Left ventricle myocardium superior (tissue), 1 donor: Measurements from ENCODE around the gene LIN54. TPM values are rescaled to one million over a fixed set of nuclear protein-coding genes. Genes with fewer than 3 reads are reported as not detected.
A peak's percentile ranks its signal among the peaks of the same experiment; 100 is the strongest.

Experiments
- ATAC-seq: fragments of 200-7000 bp; cut with Tn5 transposase; one replicate; pipeline ENCODE4 v1.9.1; 2020; ENCODE audit warnings: mild to moderate bottlenecking, moderate library complexity
- DNase-seq: peaks from one replicate; pipeline ENCODE4 v3.0.0-alpha.2; 2020
- intact Hi-C: fragments of 100-400 bp; cut with micrococcal nuclease; formaldehyde crosslinking; loops from one replicate; pipeline ENCODE4 v1.11.0; 2022
- total RNA-seq: library from RNA; stranded (reverse); fragmentation: NEBNext Ultra II Directional; extraction: Animal tissue kit (Norgen Biotek cat#: 25700); gene quantifications from one replicate; pipeline ENCODE4 v1.2.1, GENCODE V29; 2021
- donor health status: DM: no; HTN: yes; CAD: no; lungs with severe emphysema.

Gene LIN54
- total RNA-seq, 1 donor from 2014 or later = 6.7 TPM

DNA sequence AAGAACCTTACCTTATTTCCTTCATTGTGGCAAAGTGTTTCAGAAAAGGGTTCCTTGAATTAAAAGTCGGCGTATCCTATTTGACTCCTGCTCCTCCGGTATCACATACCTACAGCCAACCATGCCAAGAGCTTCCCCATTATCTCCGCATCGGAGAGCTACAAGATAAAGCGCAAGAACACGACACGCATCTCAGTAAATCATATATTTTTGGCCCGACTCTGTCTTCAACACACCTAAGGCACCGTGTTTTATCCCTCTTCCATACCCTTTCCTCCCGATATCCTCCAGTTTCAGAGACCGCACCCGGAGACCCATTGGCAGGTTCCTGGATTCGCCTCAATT, 110.6 kb downstream of the LIN54 start:
- DNase-seq (no peak), ATAC-seq (peak; percentile 11)
- intact Hi-C loops = no loop called here

- DNase-seq (no peak), ATAC-seq (no peak)
- intact Hi-C loops = no loop called here
These were observed 111.1 kb downstream of the LIN54 start for GRCh38 chr4:82899374-82900065.

- DNase-seq (no peak), ATAC-seq (no peak)
- intact Hi-C loops = no loop called here
These were observed 112.0 kb downstream of the LIN54 start for GRCh38 chr4:82898322-82899243.

DNA sequence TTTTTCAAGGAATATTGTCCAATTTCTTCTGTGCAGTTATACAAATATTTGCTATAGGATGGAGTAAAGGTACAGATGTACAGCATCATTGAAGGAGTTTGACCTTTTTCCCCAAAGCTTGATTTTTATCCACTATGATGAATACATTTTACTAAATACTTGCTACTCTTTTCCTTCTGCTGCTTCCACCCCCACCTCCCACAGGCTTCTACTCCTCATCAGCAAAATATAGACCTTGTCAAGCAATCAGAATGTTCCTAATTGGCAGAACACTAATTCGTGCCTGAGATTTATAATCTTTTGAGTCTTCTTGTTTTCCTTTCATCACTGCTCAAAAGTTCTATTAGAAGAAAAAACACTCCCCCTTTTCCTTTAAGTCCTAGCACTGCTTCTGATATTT, 113.9 kb downstream of the LIN54 start:
- intact Hi-C loops = no loop called here
- ATAC-seq = no peak
- no peak for DNase-seq

DNA sequence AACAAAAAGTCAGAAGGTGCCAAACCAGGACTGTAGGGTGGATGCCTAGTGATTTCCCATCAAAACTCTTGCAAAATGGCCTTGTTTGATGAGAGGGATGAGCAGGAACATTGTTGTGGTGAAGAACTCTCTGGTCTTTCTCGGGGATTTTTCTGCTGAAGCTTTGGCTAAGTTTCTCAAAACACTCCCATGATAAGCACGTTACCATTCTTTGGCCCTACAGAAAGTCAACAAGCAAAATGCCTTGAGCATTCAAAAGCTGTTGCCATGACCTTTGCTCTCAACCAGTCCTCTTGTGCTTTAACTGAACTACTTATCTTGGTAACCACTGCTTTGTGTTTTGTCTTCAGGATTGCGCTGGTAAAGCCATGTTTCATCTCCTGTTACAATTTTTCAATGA, 116.7 kb downstream of the LIN54 start:
- no peak for DNase-seq
- intact Hi-C loops = no loop called here
- ATAC-seq = no peak

DNA sequence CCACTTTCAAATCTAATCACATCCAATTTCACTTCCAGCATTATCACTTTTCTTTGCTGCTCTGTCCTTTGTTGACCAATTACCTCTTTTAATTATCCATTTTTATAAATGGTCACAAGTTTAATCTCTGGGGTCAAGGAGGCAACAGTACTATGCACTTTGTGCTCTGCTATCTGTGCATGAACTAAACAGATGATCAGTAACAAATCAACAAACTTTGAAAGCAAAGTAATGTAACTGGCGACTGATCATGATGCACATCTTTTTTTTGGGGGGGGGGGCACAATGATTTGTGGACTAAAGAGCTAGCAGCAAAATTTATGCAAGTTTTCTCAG, 118.2 kb downstream of the LIN54 start:
- DNase-seq = no peak
- ATAC-seq = no peak
- intact Hi-C loops = no loop called here

DNA sequence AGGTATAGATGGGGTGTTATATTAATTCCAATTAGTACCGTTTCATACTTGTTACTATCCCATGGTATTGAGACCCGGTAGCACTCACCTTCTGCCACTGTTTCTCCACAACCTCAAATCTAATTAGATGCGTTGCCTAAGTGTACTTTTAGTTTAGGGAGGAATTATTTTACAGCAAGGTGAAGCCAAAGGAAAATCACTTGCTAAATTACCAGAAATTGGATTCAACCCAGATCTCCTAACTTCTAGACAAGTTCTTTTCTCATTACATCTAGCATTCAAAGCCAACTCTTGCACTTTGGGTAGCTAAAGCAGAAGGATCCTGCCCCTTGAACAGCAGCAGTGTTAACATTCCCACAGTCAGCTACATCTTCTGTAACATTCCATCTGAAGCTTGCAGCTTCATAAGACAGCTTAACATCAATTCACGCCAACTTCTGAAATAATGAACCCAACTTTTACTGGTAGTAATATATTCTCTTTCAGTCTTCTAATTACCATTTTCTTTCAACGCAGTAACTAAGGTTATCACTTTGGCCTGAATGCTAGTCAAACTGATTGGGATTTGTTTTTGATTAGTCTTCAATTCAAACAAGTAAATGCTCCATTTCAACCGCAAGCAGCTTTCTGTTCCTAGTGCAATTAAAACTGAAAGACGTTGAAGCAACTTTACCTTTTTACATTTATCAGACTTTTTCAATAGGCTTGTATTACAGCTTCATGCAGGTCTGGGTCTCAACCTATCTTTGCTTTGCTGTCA, 118.7 kb downstream of the LIN54 start:
- intact Hi-C loops = no loop called here
- DNase-seq (no peak), ATAC-seq (no peak)

DNA sequence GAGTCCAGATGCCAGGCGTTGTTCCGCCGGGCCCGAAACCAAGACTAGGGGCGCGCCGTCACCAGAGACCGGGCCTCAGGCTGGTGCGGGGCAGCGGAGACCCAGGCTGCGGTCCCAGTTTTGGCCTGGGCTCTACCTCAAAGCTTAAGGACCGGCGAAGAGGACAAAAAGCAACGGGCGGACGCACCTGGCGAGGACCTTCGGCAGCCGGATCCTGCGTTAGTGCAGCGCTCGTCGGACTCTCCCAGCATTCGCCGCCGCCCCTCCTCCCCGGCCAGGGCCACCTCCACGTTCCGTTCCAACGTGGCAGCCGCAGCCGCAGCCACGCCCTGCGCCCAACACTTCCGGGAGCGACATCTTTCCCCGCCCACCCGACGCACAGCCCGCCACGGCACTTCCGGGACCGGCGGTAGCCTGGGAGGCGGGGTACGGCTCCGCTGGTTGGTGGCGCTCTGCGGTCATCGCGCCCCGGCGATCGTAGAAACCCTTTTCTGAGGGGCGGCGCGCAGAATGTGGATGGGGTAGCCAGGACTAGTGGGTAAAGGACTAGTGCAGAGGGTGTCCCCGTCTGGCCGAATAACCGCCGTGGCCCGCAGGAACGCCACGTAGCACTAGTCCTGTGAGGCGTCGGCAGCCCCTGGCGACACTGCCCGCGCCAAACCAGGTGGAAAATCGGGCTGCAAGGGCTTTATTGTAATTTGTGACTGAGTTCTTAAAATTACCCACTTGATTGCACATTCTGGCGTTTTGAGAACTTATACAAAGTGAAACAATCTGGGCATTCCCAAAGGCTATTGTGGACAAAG, 119.5 kb downstream of the LIN54 start, which contains the start of gene SEC31A:
SEC31A (minus strand) TSS at position 253 of the 806 bp plus-strand sequence. CDS start 9,217 bp downstream, outside the sequence.
- intact Hi-C loops = no loop called here

DNA sequence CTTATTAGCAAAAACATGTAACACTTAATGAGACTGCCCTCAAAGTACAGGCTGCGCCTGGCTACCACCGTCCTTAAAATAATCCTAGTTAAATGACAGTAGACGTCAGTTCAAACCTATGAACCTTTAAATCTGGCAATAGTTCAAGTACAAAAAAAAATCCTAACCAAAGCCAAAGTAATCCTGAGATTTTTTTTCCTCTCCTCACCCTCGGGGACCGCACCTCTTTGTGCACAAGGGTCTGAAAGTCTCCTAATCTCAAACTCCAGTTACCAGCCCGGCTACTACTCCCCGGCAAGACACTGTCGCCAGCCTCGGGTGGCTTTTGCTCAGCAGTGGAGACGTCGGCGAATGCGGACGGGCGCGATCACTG, 120.1 kb downstream of the LIN54 start:
- ATAC-seq (peak; percentile 24), DNase-seq (no peak)
- intact Hi-C loops = no loop called here

More for the DNA sequence above, 119.5 kb downstream of the LIN54 start, which contains the start of gene SEC31A:
- DNase-seq (peak; percentile 98), ATAC-seq (peak; percentile 99)

DNA sequence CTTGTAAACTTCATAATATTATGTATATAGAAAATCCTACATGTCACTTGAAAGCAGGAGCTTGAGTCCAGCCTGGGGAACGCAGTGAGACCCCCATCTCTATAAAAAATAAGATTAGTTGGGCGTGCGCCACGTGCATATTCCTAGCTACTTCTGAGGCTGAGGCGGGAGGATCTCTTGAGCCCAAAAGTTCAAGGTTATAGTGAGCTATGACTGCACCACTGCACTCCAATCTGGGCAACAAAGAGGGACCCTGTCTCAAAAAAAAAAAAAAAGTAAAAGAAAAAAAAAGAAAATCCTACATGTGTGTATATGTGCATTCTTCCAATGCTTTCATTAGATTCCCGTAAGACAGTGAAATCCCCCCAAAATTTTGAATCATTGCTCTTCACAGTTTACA, 121.3 kb downstream of the LIN54 start:
- intact Hi-C loops = no loop called here
- DNase-seq = no peak
- ATAC-seq = no peak

GRCh38 chr4:82886147-82886942, 124.3 kb downstream of the LIN54 start:
- ATAC-seq = no peak

GRCh38 chr4:82885410-82885809, 125.2 kb downstream of the LIN54 start:
- ATAC-seq (no peak), DNase-seq (no peak)
- intact Hi-C loops = no loop called here

More at GRCh38 chr4:82886147-82886942, 124.3 kb downstream of the LIN54 start:
- DNase-seq = no peak
- intact Hi-C loops = no loop called here

Other genes with a start within 250 kb of the LIN54 start
- 2.7 TPM for gene SCD5, start 212.0 kb downstream of the LIN54 start, total RNA-seq
- 103 TPM for gene SEC31A, start 119.7 kb downstream of the LIN54 start, total RNA-seq
- gene THAP9, start 110.1 kb downstream of the LIN54 start, total RNA-seq = 5.3 TPM
- 49.2 TPM for gene COPS4, start 24.4 kb upstream of the LIN54 start, total RNA-seq
- 1.1 TPM for gene PLAC8, start 103.9 kb upstream of the LIN54 start, total RNA-seq